NT2/D1 (cell line): ENCODE data around the gene GMPR2.

Source experiments
- YY1 ChIP-seq: IDR thresholded peaks from 2 replicates; pipeline ENCODE4 v1.6.1; 2011; ENCODE audit not compliant: insufficient read length, insufficient read depth
- ZNF274 ChIP-seq: IDR thresholded peaks from 2 replicates; pipeline ENCODE4 v1.6.1; 2011; ENCODE audit warnings: mild to moderate bottlenecking, low read depth, low read length

GRCh38 chr14:24236689-24237462 is 4.1 kb downstream of the GMPR2 start:
- no peak for TF ChIP-seq ZNF274
- TF ChIP-seq YY1 = no peak
